Stimulated activated CD4-positive, alpha-beta T cell treated with anti-CD3 and anti-CD28 coated beads, Interleukin-2, amount 100 ng/mL, for 4 hours (primary cell): ENCODE data around the gene TIMP3.

ENCODE experiments used
- DNase-seq: peaks from one replicate; pipeline ENCODE4 v3.0.0-alpha.2; 2020; ENCODE audit warnings: low read depth

TIMP3 gene

DNA sequence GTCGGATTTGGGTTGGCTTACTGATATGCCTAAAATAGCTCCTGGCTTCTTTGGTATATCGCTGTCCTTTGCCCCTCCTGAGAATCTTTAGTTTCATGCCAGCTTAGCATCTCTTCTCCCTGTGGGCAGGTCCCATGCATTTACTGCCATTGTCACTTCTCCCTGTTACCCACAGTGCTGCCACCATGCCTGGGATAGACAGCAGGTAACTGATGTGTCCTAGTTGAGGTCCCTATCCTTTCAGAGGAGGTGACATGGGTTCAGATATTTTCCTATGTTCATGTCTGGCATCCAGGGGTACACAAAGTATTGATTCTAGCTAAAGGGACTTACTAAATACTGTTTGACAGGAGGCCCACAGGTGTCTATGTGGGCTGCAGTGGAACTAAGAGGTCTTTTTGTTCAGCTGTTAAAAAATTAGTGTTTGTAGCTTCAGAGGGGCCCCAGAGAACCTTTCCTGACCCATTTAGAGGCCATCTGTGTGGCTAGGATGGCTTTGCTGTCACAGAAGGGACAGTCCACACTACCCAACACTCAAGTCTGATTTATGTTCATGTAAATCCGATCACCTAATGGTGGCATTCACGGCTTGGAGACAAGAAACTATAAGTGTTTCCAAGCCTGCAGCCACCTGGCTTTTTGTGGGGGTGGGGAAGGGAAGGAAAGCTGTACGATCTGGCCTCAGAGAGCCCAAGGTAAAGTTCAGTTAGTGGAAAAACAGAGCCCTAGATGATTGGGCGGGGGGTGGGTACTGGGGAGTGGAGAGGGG, 8.5 kb downstream of the TIMP3 start:
- DNase-seq: no peak

DNA sequence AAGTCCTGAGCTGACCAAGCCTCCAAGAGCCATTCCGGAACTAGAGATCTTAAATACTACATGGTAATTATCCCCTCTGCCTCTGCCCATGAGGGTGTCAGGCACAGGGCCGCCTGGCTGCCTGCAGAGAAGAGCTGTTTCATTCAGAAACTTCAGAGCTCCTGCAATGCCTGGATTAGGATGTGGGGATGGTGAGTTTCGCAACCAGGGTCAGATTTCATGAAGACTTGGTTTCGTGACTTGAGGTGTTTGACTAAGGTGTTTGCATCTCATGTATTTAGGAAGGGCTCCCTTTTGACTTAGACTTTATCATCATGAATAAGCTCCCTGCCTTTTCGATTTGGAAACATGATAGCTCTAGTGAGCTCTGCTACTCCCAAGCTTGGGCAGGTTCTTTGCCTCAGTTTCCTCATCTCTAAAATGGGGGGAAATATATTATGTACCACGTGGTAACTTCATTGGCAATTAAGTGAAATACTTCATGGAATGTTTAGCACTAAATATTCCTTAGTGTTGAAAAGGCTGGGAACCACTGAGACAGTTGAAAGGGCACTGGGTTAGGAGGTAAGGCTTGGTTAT, 9.1 kb downstream of the TIMP3 start:
- DNase-seq: no peak

DNA sequence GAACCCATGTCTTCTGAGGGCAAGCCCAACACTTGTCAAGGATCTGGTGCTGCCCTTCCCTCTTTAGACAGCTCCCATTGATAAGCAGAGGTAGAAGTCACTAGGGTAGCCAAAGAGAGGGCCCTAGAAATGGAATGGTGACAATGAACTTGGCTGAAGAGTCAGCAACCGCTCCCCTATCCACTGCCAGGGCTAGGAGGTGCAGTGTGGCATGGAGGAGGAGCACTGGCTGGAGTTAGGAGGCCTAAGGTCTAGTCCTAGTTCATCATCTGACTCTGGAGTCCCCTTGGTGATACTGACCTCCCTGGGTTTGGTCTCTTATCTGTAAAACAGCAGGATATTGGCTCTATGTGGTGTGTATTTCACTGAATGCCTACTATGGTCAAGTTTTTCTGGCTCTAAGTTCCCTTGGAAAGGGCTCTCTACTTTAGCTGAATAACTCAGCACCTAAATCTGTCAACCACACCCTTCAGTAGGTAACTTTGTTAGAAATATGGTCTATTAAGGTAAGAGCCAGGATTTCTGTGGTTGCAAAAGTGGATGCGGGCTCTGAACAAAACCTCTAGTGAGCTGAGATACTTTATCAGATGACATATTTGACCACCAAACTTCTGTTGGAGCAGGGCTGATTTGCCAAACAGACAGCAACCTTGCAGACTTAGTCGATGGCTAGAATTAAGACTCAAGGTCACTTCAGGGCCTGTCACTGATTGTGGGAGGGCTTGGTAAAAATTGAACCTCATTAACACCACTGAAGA, 10.5 kb downstream of the TIMP3 start:
- no peak for DNase-seq

DNA sequence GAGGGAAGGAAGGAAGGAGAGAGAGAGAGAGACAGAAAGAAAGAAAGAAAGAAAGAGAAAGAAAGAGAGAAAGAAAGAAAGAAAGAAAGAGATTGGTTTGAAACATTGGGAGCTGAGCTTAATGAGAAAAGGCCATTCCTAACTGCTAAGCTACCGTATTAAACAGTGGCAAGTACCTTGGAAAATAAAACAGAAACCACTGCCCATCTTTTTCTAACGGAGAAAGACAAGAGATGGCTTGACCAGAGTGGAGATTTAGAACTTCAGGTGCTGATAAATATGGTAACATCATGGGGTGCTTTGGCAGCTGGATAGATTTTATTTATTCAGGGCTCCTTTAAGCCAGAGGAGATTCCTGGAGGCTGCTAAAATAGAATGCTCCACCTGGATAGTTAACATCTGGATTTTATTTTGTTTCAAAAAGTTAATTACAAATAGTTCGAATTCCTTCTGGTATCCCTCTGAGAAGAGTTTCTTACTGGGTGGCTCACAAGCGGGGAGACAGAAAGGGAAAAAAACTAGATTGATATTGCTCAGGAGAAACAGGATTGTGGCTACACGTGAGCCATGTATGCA, 12.9 kb downstream of the TIMP3 start:
- no peak for DNase-seq

DNA sequence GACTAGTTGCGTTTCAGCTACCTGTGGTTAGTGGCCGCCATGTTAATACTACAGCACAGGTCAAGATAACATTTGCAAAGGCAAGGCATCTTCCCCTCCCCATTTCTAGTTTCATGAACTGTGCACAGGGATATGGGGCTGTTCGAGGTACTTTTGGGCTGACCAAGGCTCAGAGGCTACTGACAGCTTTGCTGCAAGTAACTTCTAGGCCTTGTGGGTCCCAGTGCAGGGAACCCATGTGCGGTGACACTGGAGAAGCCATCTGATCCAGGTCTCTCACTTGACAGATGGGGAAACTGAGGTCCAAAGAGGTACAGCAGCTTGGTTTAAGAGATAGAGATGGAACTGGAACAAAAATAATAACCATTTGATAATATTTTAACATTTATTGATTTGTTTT, 13.6 kb downstream of the TIMP3 start:
- DNase-seq: no peak

DNA sequence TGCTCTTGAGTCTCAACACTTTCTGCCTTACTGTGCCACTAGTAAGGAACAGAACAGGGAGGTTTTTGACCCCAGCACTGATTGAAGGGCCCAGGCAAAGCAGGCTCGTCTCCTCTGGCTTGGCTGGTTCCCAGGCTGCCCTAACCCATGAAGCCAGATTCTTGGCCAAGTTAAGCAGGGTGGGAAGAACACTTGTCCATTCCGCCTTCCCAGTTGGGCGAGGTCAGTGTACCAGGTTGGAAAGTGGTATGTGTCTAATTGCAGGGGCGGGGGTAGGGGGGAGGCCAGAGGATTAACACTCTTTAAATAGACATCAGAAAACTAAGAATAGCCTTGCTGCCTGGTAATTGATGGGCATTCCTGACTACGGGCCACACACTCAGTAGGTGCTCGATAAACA, 14.4 kb downstream of the TIMP3 start:
- DNase-seq: no peak

DNA sequence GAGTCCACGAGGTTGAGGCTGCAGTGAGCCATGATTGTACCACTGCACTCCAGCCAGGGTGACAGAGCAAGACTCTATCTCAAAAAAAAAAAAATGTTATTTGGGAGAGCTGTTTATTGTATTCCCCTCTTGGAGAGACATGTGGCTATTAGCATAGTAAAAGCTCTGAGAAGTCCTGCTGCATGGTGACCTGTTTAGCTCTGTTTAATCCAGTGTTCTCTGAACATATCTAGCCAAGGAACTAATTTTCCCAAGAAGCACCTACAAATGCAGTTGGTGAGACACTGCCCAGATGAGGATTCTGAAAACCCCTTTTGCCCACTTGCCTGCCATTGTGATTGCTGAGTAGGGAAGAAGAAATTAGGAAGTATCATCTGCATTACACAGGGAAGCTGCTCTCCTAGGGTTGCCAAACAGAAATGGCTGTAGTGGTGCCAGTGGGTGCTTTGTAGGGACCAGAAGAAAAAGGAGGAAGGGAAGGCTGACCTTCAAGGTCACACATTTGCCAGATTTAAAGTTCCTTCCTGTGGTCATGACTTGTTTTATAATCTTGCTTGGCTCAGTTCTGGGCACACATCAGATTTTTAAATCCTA, 15.7 kb downstream of the TIMP3 start:
- no peak for DNase-seq

DNA sequence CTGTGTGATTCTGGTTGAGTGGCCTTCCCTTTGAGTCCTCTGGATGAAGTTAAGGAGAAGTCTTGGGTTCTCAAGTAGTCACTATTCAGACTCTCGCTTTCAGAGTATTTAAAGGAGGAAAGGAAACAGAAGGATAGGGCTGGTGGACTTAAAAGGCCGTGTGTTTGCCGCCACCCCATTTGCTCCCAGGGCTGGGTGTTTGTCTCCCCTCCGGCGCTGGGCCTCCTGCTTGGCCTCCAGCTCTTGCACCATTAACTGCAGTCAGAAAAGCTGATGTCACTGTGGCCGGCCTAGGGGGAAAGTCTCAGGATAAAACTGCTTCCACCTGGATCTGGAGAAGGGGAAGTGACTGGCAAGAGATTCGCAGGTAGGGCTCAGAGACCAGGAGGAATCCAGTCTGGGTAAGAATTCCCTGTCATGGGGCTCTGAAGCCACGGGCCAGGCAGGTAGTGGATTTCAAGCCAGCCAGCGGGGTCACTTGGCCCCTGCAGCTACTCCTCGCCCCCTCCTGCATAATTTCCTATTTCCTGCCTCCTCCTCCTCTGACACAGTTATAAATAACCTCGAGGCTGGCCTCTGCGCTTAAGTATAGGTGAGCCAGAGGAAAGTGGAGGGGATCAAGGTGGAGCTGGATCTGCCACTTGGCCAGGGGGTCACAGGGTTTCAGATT, 17.1 kb downstream of the TIMP3 start:
- DNase-seq: no peak

DNA sequence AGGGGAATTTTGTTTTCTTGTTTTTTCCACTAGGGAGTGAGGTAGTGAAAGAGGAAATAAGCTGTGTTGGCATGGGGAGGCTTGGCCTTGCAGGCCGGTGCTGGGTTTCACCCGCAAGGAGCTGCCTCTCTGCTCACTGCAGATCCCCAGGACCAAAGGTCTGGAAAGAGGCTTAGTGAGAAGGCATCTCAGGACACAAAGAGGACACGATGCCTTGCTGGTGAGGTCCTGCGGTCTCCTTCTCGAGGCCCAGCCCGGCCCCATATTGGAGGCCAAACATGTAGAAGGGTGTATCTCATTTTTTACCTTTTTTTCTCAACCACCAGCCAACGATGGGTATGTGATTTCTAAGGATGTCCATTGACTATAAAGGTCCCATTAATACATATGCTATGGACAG, 17.6 kb downstream of the TIMP3 start:
- no peak for DNase-seq

DNA sequence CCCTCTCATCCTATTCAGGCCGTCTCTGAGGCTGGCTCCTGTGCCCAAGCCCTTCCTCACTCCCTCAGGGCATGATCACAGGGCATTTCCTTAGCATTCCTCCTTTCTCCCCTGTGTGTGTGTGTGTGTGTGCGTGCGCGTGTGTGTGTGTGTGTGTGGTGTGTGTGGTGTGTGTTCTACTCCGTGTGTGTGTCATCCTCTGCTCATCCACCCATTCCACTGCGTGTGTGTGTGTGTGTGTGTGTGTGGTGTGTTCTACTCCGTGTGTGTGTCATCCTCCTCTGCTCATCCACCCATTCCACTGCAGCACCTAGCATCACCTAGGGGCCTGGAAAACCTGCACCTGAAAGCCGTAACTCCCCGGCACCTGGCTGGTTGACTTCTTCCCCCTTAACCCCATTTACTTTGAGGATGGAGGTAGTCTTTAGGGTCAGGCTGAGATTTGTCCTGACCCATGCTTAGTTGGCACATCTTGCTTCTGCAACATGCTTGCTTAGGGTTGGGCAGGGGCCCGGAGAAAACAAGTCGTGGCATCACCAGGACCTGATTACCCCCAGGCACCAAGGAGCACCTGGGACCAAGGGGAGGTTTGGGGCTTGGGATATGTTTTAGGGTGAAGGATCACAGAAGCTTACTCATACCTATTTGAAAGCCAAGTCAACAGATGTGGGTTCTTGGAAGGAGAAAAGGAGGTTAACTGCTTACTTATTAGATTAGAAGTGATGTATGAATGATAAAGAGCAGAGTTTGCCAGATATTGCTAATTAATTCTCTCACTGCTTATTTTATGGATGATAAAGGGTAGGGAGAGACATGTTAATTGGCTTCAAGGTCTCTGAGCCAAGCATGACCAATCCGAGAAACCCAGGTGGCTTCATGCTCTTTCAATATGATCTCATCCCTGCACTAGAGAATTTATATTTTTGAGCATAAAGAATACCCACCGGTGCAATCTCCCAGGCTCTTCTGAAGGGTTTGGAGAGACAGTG, 18.9 kb downstream of the TIMP3 start:
- DNase-seq: no peak

DNA sequence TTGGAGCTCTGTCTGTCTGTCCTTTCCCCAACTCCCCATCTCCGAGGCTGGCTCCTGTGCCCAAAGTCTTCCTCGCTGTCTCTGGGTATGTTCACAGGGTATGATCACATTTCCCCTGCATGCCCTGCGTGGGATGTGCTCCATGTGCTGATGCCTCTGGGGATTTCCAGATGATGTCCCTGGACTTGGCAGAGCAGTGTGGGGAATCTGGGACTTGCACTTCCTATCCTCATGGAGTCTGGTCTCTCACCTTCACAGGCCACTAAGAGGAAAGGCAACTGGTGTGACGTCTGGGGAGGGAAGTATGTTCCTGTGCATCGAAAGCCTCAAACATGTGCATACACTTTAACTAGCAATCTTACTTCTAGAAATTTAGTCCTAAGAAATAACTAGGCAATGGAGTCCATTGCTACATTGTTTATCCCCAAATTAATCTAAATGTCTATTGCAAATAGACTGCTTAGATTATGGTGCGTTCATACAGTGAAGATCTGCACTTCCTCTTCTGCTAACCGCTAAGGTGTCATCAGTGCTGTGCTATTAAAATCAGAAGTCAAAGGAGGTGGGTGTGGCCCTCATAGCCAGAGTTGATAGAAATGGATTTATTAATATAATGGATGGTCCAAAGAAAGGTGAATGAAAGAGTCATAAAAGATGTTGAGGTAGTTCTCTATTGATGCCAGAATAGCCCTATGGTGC, 20.8 kb downstream of the TIMP3 start:
- DNase-seq: no peak

DNA sequence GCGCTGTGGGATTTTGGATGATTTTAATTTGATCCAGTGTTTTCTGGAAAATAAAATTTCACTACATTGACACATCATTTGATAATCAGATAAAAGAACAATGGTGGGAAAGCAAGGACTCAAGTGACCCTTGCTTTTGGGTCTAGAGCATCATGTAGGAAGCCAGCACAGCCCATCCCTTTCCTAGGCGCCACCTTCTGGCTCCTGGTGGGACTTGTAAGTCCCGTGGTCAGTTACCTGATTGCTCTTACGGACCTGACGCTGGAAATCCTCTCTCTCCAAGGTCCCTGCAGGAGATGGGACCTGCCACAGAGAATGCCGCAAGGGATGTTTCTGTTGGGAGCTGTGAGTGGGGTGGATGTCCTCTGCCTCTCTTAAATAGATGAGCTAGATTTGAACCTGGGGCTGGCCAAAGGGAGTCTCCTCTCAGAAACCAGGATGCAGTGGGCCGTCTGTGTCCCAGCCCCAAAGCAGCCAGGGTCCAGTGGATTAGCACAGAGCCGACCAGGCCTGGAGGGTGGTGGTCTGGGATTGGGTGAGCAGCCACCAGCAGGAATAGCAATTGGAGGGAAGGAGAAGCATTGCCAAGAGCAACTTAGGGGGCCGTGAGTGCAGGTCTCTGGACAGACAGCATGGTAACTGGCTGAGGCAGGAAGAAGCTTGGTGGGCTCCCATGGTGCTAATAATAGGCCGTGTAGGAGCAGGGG, 21.7 kb downstream of the TIMP3 start:
- no peak for DNase-seq

DNA sequence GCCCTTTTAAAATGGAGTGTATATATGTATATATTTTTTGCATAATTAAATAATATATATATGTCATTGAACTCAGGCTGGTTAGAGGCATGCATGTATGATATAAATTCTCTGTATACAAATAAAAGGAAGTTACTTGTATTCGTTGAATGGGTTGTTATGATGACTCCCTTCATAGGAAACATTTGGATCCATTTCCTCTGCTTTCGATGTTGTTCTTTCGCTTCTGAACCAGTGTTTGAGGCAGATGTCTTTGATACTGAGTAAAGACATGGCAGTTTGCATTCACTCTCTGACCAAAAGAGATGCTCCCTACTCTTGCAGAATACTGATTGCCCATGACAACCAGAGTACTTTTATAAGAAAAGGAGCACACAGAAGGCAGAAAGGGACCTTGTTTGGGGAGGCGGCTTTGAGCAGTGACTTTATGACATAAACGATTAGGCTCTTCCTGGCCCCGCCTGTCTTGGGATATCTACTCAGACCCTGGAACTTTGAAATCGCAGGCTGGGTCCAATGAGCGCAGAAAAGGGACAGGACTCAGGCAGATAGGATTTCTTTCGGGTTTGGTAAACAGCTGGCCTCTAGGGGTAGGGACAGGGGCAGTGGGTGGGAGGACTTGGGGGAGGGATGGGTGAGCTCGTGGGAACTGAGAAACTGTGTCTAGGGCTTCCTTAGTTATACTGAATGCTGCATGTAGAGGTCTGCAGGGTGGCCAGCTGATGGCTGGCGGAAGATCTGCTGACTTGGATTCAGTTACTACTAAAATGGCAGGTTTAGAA, 23.2 kb downstream of the TIMP3 start:
- no peak for DNase-seq

DNA sequence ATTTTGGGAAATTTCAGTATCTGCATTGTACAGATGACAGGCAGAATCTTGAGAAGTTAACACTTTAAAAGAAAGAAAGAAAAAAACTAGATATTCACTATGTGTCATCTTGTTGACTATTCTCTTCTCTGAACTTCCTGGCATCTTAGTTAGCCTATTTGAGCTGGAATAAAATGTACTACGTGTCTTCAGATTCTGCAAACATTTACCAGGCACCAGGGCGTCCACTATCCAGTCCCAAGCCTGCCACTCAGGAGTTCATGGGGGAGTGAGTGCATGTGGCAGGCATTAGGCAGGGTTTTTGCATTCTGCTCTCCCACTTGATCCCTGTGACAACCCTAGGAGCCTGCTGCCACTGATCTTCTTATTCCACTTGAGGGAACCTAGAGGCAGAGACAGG, 25.0 kb downstream of the TIMP3 start:
- no peak for DNase-seq

DNA sequence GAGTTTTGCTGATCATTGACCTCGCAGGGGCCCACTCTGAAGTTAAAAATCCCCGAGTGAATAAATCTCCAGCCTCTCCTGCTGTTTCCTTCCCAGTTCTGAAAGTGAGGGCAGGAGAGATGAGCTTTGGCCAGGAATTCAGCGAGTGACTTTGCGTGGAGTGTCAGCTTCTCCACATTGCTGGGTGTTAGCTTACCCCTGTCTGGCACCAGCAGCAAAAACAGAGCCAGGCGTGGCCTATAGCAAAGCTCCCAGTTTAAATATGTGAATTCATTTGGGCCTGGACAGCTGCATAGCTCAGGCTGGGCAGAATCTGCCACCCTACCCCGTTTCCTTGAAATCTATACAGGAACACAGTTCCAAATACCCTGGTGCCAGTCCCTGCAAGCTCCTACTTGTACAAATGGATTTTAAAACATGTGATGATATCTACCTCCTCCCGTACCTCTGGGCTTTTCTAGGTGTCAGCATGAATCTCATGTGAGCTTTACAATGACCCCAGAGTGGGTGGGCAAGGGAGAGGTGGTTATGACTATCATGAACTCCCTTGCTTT, 25.6 kb downstream of the TIMP3 start:
- DNase-seq: no peak

DNA sequence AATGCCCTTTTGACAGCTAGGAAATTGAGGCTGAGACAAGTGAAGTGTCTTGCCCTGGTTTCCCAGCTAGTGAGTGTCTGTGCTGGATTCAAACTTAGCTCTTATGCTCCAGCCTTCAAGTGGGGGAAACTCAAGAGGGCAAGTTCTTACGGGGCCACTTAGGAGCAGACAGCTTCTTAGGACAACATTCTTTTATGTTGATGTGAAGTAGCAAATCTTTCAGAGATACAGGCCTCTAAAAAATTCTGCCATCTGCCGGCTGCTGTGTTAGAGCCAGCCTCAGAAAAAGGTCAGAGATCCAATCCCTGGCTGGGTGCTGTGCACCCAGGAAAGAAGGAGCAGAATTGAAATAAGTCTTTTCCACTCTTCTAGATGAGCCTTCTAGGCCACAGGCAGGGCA, 26.6 kb downstream of the TIMP3 start:
- no peak for DNase-seq

DNA sequence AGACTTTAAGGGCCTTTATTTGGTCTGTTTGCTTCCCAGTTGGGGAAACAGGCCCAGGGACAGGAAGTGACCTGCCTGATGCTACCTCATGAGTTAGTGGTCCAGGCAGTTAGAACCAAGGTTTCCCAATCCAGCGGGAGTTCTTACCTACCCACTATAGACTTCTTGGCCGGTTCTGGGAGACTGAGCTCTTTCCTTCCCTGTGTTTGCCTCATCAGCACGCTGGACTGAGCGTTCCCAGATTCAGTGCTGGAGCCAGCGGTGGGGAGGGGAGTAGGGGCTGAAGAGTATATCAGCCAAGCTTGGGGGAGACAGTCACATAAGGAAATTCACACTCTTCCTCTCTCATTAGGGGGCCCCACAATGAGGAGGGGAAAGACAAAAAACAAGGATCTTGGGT, 27.1 kb downstream of the TIMP3 start:
- no peak for DNase-seq

DNA sequence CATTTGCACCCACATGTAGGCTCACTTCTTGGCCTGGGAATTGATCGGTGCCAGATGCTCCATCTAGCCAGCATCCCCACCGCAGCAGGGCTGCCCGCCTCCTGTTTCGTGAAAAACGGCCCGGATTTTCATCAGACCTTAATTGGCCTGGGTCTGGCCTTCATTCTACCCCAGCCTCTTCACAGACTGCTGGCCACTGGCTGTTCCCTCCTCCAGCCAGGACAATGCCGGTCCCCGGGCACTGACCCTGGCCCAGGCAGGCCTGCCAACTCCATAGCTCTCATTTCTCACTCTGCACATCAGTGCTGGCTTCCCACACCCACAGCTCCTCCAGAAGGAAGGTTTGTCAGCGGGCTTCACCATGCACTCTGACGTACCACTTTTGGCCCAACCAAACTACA, 27.9 kb downstream of the TIMP3 start:
- DNase-seq: no peak
